ENCODE measurements around the gene NTNG2.

NTNG2 gene

DNA sequence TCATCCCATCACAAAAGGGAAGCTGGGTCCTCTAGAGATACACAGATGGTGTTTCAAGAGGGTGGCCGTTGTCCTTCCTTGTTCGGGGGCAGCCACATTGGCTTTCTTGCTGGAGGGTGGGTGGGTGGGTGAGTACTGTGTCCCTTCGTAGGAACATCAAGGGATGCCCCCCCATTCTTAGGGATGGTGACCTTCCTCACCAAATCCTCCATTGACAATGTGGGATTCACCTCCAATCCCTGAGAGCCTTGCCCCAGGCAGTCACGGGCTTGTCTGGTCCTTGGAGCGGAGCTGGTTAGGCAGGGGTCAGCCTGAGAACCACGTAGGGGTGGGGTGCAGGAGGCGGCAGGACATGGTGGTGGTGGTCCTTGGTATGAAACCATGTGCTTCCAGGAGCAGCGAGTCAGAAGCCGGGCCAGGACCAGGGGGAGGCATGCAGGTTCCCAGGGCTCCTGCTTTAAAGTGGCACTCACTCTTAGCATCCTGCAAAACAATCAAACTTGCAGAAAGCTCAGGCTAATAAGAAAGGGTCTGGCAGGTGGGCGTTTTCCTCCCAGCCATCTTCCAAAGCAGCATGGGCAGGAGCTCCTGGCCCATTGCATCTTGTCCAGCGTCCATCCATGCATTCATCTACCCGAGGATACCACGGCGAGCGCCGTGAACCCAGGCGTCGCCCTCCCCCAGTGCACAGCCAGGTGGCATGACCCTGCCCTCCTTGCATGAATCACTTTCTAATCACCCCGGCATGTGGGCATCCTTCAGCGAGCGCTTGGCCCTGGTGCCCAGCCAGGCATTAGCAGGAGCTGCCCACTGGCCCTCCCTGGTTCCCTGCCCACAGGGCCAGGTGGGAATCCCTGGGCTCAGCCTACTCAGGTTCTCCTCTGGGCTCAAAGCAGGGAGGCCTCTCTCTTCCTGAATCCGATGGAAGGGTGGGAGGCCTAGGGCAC is 76.4 kb downstream of the NTNG2 start:
- no peak for DNase-seq

GRCh38 chr9:132238992-132239391 is 77.1 kb downstream of the NTNG2 start:
- DNase-seq, result no peak

DNA sequence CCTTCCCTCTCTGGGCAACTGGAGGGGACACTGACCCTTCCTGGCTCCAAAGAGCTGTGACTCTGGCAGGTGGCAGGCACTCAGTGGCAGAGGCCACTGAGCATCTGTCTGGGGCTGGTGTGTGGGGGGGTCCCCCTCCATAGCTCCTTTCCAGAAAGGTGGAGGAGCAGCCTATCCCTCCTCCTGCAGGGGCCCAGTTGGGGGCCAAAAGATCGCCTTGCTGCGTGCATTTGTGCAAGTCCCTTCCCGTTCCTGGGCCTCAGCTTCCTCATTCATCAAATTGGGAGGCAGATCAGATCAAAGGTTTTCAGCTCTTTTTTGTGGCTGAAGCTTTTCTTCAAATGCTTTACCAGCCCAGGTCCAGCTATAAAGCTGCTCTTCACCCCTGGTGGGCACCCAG is 77.7 kb downstream of the NTNG2 start:
- peak in 1 of 2 experiments; percentile 42 for DNase-seq

DNA sequence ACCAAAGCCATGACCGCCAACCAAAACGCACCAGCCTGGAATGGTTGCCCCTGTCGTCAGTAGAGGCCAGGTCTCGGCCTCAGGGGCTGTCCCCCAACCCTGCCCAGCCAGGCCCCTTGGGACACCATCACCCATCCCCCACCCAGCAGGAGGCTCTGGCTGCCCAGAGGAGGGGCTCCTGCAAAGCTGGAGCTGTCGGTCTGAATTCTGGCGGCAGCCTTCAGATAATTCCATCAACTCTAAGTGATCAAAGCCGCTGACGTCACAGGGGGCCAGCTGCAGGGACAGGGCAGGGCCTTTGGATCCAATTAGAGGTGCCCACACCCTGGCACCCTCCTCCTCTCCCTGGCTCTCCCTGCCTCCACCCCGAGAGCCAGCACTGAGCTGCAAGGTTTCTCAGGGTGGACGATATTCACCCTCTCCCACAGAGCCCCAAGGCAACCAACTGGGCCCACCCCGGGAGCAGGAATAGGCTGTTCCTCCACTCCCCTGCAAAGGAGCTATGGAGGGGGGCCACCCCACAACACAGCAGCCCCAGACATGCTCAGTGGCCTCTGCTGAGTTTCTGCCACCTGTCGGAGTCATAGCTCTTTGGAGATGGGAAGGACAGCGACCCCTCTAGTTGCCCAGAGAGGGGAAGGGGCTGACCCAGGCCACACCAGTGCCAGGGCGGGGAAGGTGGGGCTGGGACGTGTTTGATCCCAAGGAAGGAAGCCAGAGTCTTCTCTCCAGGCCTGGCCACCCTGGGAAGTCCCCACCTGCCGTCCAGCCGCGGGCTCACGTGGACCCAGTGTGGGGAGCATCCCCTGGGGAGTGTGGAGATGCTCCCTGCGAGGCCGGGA is 78.4 kb downstream of the NTNG2 start:
- peak in 1 of 2 experiments; percentile 72 for DNase-seq

- peak; percentile 75 to 81 for DNase-seq
Observed at GRCh38 chr9:132240841-132241482, 79.1 kb downstream of the NTNG2 start.

DNA sequence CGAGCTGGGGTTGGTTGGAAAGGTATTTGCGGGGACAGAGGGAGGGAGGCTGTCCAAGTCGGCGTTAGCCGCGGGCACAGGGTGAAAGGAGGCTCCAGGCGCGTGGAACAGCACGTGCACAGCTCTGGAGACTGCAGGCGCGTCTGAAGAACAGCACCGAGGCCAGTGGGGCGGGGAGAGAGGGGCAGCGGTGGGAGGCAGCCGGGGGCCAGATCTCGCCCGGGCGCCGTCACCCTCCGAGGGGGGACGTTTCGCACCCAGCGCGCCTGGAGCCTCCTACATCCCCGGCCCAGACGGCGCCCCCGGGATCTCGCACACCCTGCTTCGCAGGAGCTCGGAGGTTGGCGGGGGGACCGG is 79.6 kb downstream of the NTNG2 start:
- no peak for DNase-seq

DNA sequence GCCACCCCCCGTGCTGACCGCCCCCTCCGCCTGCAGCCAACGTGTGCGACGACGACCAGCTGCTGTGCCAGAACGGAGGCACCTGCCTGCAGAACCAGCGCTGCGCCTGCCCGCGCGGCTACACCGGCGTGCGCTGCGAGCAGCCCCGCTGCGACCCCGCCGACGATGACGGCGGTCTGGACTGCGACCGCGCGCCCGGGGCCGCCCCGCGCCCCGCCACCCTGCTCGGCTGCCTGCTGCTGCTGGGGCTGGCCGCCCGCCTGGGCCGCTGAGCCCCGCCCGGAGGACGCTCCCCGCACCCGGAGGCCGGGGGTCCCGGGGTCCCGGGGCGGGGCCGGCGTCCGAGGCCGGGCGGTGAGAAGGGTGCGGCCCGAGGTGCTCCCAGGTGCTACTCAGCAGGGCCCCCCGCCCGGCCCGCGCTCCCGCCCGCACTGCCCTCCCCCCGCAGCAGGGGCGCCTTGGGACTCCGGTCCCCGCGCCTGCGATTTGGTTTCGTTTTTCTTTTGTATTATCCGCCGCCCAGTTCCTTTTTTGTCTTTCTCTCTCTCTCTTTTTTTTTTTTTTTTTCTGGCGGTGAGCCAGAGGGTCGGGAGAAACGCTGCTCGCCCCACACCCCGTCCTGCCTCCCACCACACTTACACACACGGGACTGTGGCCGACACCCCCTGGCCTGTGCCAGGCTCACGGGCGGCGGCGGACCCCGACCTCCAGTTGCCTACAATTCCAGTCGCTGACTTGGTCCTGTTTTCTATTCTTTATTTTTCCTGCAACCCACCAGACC is 80.2 kb downstream of the NTNG2 start:
- DNase-seq, result peak in 1 of 2 experiments; percentile 56

DNA sequence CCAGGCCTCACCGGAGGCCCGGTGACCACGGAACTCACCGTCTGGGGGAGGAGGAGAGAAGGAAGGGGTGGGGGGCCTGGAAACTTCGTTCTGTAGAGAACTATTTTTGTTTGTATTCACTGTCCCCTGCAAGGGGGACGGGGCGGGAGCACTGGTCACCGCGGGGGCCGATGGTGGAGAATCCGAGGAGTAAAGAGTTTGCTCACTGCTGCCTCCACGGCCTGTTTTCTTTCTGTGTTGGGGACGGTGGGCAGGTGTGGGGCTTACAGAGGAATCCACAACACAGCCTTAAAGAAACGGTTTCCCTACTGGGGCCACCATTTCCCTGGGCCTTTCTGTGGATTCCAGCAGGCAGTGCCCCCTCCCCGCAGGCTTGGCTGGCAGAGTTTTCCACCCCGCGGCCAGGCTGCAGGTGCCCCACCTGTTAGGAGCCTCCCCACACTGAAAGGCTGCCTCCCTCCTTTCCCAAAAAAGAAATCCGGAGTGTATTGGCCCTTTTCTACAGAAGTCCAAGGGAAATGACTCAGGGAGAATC is 80.8 kb downstream of the NTNG2 start:
- no peak for DNase-seq

DNA sequence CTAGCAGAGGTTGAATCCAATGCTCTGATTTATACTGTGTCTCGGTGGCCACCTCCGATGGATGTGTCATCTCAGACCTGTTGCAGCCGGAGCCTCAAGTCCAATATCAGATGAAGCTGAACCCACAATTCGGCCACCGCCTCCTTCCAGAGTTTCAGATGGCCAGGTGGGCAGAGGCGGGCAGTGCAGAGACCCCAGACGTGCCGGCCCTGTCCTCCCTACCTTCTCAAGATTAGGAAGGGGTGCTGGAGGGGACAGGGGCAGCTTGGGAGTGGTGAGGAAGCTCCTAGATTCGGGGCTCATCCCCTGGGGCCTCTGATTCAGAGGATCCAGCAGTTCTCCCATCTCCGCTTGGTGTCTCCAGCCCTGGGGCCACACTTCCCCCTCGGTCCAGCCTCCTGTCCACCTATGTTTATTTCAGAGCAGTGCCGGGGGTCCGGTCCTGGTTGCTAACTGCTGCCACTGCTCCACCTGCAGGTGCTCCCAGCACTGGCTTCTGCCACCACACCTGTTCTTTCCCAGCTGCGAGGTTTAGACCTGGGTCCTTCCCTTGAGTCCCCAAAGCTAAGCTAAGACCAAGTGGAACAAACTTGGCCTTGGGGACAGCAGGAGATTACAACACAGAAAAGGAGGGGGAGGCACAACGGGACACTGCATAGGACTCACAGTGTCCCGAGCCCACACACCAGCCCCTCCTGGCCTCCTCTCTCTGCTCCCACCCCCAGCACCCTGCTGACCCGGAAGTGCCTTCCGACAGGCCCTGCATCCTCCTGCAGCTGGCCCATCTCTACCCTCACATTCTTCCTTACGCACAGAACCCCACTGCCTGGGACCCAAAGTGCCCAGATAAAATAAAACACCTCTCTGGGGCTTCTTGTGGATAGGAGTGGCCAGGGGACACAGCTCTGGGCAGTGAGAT is 81.6 kb downstream of the NTNG2 start:
- DNase-seq, result no peak

- DNase-seq, result no peak
Observed at GRCh38 chr9:132244582-132245455, 83.0 kb downstream of the NTNG2 start.

DNA sequence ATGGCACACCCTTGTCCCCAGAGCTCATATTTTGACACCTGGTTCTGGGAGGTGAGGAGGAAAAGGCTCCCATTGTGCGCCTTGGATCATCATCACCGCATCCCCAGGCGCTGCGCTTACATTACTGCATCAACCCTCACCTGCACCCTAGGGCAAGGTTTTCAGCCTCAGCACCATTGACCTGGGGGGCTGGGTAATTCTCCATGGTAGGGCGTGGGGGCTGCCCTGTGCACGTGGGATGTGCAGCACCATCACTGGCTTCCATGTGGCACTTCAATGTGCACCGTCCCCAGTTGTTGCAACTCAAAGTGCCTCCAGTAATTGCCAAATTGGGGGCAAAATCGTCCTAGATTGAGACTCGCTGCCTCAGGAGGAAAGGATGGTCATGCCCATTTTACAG is 83.6 kb downstream of the NTNG2 start:
- no peak for DNase-seq

DNA sequence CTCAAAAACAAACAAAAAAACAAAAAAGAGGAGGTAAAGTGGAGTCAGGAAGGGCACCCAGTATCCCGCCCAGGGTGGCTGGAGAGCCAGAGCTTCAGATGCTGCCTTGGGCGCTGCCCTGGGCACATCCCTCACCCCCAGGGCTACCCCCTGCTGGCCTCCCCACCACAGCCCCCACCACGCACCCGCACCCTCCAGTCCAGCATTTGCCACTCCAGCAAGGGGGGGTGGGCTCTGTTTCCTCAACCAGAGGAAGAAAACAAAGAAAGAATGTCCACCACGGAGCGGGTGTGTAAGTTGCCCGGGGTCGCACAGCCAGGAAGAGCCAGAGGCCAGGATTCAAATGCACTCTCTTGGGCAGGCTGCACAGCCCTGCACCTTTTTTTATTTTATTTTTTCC is 86.1 kb downstream of the NTNG2 start:
- no peak for DNase-seq

- peak; percentile 15 to 51 for DNase-seq
Observed at GRCh38 chr9:132249123-132249522, 87.3 kb downstream of the NTNG2 start.

DNA sequence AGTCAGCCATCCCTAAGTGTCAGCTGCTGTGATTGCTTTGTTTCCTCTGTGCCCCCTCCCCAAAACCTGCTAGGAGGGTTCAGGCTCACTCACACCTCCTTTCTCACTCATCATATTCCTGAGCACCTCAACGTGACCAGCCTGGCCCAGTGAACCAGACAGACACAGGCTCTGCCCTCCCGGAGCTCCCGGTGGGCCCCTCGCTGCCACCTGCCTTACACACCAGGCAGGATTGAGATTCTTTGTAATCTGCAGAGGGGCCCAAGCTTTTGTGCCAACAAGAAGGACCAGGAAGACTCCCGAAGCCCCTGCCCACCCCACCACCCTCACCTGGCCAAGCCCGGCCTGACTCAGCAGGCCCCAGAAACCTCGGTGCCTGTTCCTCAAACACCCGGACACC is 87.8 kb downstream of the NTNG2 start:
- DNase-seq, result no peak

GRCh38 chr9:132250324-132251262 is 88.7 kb downstream of the NTNG2 start:
- peak in 1 of 2 experiments; percentile 75 for DNase-seq

- no peak for DNase-seq
Observed at GRCh38 chr9:132260846-132261245, 99.0 kb downstream of the NTNG2 start.

DNA sequence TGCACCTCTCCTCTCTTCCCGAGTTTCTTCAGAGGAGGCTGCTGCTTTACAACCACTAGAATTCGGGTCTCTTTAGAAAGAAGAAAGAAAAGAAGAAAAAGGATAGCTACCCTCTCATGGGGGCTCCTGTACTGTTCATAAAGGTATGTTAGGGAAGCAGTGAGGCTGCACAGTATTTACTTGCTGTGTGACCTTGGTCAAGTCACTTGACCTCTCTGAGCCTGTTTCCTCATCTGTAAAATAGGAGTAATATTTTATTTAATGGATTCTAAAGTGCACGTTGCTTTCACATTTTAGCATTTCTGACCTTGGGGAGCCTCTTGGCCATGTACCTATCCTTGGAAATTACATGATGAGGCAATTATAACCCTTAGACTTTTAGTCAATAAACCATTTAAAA is 104.2 kb downstream of the NTNG2 start:
- no peak for DNase-seq

GRCh38 chr9:132267660-132268059 is 105.8 kb downstream of the NTNG2 start:
- DNase-seq, result no peak
